ENCODE measurements around the gene MEDAG.

- TF ChIP-seq RARB (CRISPR knock-in tag; IDR thresholded peaks at IDR 0.05) (no peak), PATZ1 (CRISPR knock-in tag; IDR thresholded peaks at IDR 0.05; ENCODE audit: borderline replicate concordance) (no peak)
These were observed 8.0 kb upstream of the MEDAG start for GRCh38 chr13:30898070-30898469.
